HG03460 (cell line): ENCODE data around the gene JAK2.
"Not testable (repeated sequence)": the region's sequence is repeated elsewhere in the genome, so short reads cannot be mapped to it uniquely, and the experiment has no call there.

Experiments
- ATAC-seq: cut with Tn5 transposase; IDR thresholded peaks from one replicate; pipeline ENCODE4 v1.9.1; 2021; ENCODE audit not compliant: unreplicated experiment

The JAK2 gene

GRCh38 chr9:4980086-4980727 lies 4.9 kb upstream of the JAK2 start:
- no peak for ATAC-seq

- ATAC-seq = no peak
Observed at GRCh38 chr9:4982721-4983482, 2.2 kb upstream of the JAK2 start.

GRCh38 chr9:4983601-4984165 lies 1.4 kb upstream of the JAK2 start:
- no peak for ATAC-seq

GRCh38 chr9:4984171-4984620 lies 876 bp upstream of the JAK2 start:
- ATAC-seq = no peak

GRCh38 chr9:4985386-4986266 lies 554 bp downstream of the JAK2 start:
- ATAC-seq = peak; percentile 19

GRCh38 chr9:4986296-4986695 lies 1.2 kb downstream of the JAK2 start:
- ATAC-seq = no peak

GRCh38 chr9:4986783-4987182 lies 1.7 kb downstream of the JAK2 start:
- ATAC-seq = no peak

- ATAC-seq = no peak
Observed at GRCh38 chr9:4987961-4988421, 2.9 kb downstream of the JAK2 start.

GRCh38 chr9:4992872-4993271 lies 7.8 kb downstream of the JAK2 start:
- ATAC-seq = no peak

- ATAC-seq = no peak
Observed at GRCh38 chr9:4994166-4994890, 9.3 kb downstream of the JAK2 start.

- ATAC-seq = no peak
Observed at GRCh38 chr9:4997196-4997595, 12.1 kb downstream of the JAK2 start.

- no peak for ATAC-seq
Observed at GRCh38 chr9:4997631-4998030, 12.6 kb downstream of the JAK2 start.

- ATAC-seq = no peak
Observed at GRCh38 chr9:5002811-5003210, 17.7 kb downstream of the JAK2 start.

- no peak for ATAC-seq
Observed at GRCh38 chr9:5004481-5004880, 19.4 kb downstream of the JAK2 start.

GRCh38 chr9:5008202-5008601 lies 23.1 kb downstream of the JAK2 start:
- ATAC-seq = no peak

- no peak for ATAC-seq
Observed at GRCh38 chr9:5013374-5013773, 28.3 kb downstream of the JAK2 start.

GRCh38 chr9:5015934-5016333 lies 30.9 kb downstream of the JAK2 start:
- ATAC-seq = no peak

GRCh38 chr9:5025416-5025815 lies 40.3 kb downstream of the JAK2 start:
- ATAC-seq = no peak

GRCh38 chr9:5031941-5032340 lies 46.9 kb downstream of the JAK2 start:
- ATAC-seq = not testable (repeated sequence)

- no peak for ATAC-seq
Observed at GRCh38 chr9:5040730-5041389, 55.8 kb downstream of the JAK2 start.
